ENCODE results near the gene DMD.

DNA sequence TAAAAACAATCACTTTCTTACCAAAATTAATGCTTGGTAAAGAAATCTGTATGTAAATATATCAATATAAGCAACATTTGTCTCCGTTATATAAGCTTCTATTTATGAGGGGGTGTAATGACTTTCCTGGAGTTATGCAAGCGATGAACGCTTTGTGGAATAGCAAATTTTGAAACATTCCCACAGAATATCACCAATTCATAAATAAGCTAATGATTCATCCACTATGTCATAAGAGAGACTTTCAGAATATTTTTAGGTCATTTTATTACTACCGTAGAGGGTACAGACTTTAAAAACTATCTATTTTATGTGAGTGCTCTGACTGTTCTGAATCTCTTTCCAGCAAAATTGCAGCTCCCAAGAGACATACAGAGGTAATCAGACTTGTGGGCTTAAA, 1960.0 kb downstream of the DMD start:
- no peak for TF ChIP-seq CTCF (IDR thresholded peaks at IDR 0.05; ENCODE audit: poor library complexity, severe bottlenecking)
- TF ChIP-seq TAF1 (IDR thresholded peaks at IDR 0.05; ENCODE audit: low read depth): no peak
- no peak for TF ChIP-seq EZH2 (IDR thresholded peaks at IDR 0.05; ENCODE audit: borderline replicate concordance, insufficient read depth, low read length, poor library complexity, severe bottlenecking)
- no peak for TF ChIP-seq EP300 (conservative IDR thresholded peaks at IDR 0.05; ENCODE audit: poor library complexity, severe bottlenecking)
- no peak for TF ChIP-seq MXI1 (conservative IDR thresholded peaks at IDR 0.05; ENCODE audit: poor library complexity, severe bottlenecking)
- no peak for TF ChIP-seq POLR2AphosphoS5 (IDR thresholded peaks at IDR 0.05)
- no peak for TF ChIP-seq REST (IDR thresholded peaks at IDR 0.05; ENCODE audit: borderline replicate concordance)
- TF ChIP-seq SMC3 (conservative IDR thresholded peaks at IDR 0.05; ENCODE audit: poor library complexity): no peak
- no peak for TF ChIP-seq RAD21 (conservative IDR thresholded peaks at IDR 0.05)
